Measurements from ENCODE around the gene SUCLG2.

DNA sequence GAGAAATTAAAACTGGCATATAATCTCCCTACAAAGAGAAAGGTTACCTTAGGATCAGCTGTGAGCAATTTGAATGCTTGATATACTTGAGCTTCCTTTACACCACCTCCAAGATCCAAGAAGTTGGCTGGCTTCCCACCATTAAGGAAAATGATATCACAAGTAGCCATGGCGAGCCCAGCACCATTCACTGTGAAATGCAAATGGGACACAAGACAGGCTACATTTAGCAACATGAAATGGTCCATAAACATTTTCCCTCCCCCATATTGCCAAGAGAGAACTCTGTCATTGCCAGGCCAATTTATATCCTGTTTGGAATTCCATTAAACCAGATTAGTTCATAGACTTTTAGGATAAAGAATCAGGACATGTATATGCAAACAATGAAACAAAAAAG, 158.7 kb downstream of the SUCLG2 start:
- TF ChIP-seq, protein P1, sequence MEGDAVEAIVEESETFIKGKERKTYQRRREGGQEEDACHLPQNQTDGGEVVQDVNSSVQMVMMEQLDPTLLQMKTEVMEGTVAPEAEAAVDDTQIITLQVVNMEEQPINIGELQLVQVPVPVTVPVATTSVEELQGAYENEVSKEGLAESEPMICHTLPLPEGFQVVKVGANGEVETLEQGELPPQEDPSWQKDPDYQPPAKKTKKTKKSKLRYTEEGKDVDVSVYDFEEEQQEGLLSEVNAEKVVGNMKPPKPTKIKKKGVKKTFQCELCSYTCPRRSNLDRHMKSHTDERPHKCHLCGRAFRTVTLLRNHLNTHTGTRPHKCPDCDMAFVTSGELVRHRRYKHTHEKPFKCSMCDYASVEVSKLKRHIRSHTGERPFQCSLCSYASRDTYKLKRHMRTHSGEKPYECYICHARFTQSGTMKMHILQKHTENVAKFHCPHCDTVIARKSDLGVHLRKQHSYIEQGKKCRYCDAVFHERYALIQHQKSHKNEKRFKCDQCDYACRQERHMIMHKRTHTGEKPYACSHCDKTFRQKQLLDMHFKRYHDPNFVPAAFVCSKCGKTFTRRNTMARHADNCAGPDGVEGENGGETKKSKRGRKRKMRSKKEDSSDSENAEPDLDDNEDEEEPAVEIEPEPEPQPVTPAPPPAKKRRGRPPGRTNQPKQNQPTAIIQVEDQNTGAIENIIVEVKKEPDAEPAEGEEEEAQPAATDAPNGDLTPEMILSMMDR (IDR thresholded peaks at IDR 0.05): no peak
- TF ChIP-seq POLR2A (IDR thresholded peaks at IDR 0.05): no peak

Measured in body of pancreas (tissue), 4 donors.